Ascending aorta (tissue), 2 donors: ENCODE data around the gene CHRNE. TPM values are rescaled to one million over a fixed set of nuclear protein-coding genes. Genes with fewer than 3 reads are reported as not detected.

Source experiments
- DNase-seq, 2 donors: peaks; one replicate each; pipeline ENCODE4 v3.0.0-alpha.2; 2019; ENCODE audit warnings: low spot score in 2 of 2
- H3K27ac ChIP-seq, 2 donors: fragments of 200-600 bp; sonication (generic); one replicate each; pipeline ENCODE4 v1.5.1; 2016 to 2017; ENCODE audit warnings: mild to moderate bottlenecking in 1 of 2
- H3K27me3 ChIP-seq: fragments of 200-600 bp; sonication (generic); one replicate; pipeline ENCODE4 v1.5.1; 2017
- H3K36me3 ChIP-seq, 2 donors: fragments of 200-600 bp; sonication (generic); one replicate each; pipeline ENCODE4 v1.5.1; 2016
- H3K4me1 ChIP-seq, 2 donors: fragments of 200-600 bp; sonication (generic); one replicate each; pipeline ENCODE4 v1.5.1; 2016 to 2017; ENCODE audit warnings: mild to moderate bottlenecking in 1 of 2
- H3K4me3 ChIP-seq, 2 donors: fragments of 200-600 bp; sonication (generic); one replicate each; pipeline ENCODE4 v1.5.1; 2016 to 2017; ENCODE audit warnings: mild to moderate bottlenecking in 1 of 2
- H3K9me3 ChIP-seq, 2 donors: fragments of 200-600 bp; sonication (generic); one replicate each; pipeline ENCODE4 v1.5.1; 2016
- intact Hi-C: fragments of 100-400 bp; cut with DNase I; formaldehyde crosslinking; loops from one replicate; pipeline ENCODE4 v1.15.1; 2023
- total RNA-seq: library from RNA; depleted of rRNA; stranded (reverse); fragments of >200 nt; gene quantifications from one replicate; pipeline ENCODE4 v1.1.0, GENCODE V29; 2016
- TF ChIP-seq, protein P1 (sequence below), 3 experiments: fragments of 200-600 bp in 2 of 3; fragments of 450-650 bp in 1 of 3; sonication (generic) in 2 of 3; IDR thresholded peaks; one replicate each; pipeline ENCODE4 v1.5.1; 2016 to 2019; ENCODE audit warnings: antibody characterized with exemption in 3 of 3, mild to moderate bottlenecking in 1 of 3, moderate library complexity in 1 of 3

CHRNE gene
- total RNA-seq, 1 donor from 2014 or later: not detected

DNA sequence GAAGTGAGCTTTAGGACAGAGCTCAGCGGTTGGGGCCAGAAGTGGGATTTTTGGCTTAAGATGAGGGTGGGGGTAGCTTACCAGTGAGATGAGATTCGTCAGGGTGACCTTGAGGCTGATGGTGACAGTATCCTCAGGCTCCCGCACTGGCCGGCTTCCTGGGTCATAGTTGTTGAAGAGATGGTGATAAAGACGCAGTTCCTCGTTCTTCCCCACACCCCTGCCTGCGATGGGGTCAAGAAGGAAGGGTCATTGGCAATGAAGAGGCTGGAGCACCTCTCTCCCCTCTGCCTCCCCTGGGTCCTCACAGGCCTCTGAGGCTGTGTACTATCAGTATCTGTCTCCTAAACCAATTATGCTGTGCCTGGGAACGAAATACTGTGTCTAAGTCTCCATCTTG is 358 bp downstream of the CHRNE start:
- no peak overlapping the region for H3K4me3 ChIP-seq
- H3K9me3 ChIP-seq: no peaks in the 10 kb centered on the region
- DNase-seq: no peak
- peaks cover 3 to 5% of the 10 kb centered on the region in 2 donors for H3K4me1 ChIP-seq
- intact Hi-C loops: loop anchor here (2.0 to 5.0 kb wide), 2 partner anchors 36 to 170 kb away; partner anchors contain the start of gene MED11
- H3K27me3 ChIP-seq: peaks cover 7% of the 10 kb centered on the region
- no peaks in the 10 kb centered on the region for H3K36me3 ChIP-seq
- TF ChIP-seq, protein P1, sequence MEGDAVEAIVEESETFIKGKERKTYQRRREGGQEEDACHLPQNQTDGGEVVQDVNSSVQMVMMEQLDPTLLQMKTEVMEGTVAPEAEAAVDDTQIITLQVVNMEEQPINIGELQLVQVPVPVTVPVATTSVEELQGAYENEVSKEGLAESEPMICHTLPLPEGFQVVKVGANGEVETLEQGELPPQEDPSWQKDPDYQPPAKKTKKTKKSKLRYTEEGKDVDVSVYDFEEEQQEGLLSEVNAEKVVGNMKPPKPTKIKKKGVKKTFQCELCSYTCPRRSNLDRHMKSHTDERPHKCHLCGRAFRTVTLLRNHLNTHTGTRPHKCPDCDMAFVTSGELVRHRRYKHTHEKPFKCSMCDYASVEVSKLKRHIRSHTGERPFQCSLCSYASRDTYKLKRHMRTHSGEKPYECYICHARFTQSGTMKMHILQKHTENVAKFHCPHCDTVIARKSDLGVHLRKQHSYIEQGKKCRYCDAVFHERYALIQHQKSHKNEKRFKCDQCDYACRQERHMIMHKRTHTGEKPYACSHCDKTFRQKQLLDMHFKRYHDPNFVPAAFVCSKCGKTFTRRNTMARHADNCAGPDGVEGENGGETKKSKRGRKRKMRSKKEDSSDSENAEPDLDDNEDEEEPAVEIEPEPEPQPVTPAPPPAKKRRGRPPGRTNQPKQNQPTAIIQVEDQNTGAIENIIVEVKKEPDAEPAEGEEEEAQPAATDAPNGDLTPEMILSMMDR (IDR thresholded peaks at IDR 0.05): no peak
- H3K27ac ChIP-seq: no peak overlapping the region

DNA sequence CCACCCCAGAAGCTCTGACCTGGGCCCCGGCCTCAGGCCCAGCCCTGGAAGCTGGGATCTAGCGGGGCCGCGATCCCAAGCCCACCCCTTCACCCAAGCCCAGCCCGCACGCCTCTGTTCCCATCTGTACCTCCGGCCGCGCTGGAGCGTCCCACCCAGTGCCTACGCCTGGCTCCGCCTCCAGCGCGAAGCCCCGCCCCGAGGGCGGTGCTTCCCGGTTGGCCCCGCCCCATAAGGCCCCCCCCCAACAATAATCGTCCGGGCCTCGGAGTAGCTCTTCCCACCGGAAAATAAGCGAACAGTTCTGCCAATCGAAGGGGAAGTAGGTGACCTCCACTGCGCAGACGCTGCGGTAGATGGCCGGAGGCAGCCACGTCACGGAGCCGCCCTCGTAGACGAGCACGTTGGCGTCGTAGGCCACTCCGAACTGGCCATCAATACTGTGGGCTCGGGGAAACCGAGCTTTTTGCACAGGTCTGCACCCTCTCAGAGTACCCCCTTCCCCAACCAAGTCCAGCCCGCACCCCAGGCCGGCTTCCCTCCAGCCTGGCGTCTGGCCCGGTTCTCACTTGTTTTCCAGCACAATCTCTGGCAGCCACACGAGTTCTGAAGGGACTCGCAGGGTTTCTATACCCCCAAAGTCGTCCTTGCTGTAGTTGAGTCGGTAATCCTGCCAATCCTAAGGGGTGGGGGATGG is 1.1 kb downstream of the CHRNE start:
- Histone ChIP-seq H3K4me1 (peaks cover 3 to 5% of the 10 kb centered on the region in 2 donors), H3K4me3 (peak overlapping the region in 1 of 2 donors; percentile 31), H3K9me3 (no peaks in the 10 kb centered on the region), H3K27ac (peak overlapping the region in 1 of 2 donors; percentile 11), H3K27me3 (peaks cover 7% of the 10 kb centered on the region), H3K36me3 (peaks cover 5 to 6% of the 10 kb centered on the region in 2 donors)
- no peak for DNase-seq
- intact Hi-C loops: loop anchor here (2.0 to 5.0 kb wide), 2 partner anchors 37 to 169 kb away; partner anchors contain the start of gene MED11
- TF ChIP-seq, protein P1 (IDR thresholded peaks at IDR 0.05): no peak

DNA sequence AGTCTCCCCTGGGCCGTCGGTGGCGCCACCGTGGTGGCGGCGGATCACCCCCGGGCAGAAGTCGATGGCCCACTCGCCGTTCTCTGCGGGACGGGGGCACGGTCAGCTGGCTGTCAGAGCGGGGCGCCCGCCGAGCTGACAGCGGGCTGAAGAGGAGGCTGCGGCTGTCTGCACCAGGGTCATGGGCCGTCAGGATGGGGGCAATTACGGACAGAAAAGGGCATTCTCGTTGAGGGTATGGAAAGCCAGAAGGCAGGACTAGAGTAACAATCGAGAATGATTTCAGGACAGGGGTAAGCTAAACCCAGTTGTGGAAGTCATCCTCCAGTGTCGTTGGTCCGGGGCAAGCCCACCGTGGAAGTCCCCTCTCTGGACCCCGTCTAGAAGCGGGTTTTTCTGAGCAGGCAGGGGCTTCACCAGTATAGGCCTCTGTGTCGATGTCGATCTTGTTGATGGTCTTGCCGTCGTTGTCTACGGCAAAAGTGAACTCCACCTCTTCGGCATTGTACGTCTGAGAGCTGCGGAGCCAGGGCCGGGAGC is 1.7 kb downstream of the CHRNE start:
- intact Hi-C loops: loop anchor here (5.0 kb wide), 1 partner anchor 169 kb away; the partner anchor contains the start of gene MED11
- H3K9me3 ChIP-seq: no peaks in the 10 kb centered on the region
- DNase-seq: no peak
- TF ChIP-seq, protein P1 (IDR thresholded peaks at IDR 0.05): no peak
- H3K27me3 ChIP-seq: peaks cover 7% of the 10 kb centered on the region
- no peak overlapping the region for H3K27ac ChIP-seq
- H3K4me3 ChIP-seq: peak overlapping the region in 1 of 2 donors; percentile 65
- H3K36me3 ChIP-seq: peaks cover 11 to 12% of the 10 kb centered on the region in 2 donors
- peaks cover 3 to 5% of the 10 kb centered on the region in 2 donors for H3K4me1 ChIP-seq

DNA sequence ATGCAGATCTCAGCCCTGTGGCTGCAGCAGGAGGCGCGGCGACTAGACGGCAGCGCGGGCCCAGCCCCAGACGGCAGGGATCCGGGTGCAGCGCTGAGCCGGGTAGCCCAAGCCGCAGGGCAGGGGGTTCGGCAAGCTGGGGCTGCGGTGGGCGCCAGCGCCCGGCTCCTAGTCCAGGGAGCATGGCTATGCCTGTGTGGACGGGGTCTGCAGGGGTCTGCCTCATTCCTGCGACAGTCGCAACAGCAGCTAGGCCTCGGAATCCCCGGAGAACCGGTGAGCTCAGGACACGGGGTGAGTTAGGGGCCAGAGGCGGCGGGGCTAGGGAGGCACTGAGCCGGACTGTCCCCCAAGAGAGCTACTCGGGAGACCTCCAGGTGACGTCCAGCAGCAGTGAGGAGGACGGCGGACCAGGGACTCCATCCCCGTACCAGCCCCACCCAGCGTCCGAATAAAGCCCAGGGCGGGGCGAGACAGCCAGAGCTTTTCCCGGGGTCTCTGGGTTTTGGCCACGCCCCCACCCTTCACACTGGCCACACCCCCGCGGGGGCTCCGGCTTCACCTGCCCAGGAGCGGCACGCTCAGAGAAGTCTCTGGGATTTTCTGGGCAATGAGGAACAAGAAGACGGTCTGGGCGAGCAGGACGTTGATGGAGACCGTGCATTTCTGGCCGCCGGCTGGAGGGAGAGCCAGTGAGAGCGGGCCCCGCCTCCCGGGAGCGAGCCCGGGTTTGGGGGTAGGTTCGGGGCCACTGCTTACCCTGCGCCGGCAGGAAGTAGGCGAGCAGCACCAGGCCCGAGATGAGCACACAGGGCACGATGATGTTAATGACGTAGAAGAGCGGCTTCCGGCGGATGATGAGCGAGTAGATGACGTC is 2.4 kb downstream of the CHRNE start:
- peak in 1 of 2 donors; percentile 76 for DNase-seq
- intact Hi-C loops: loop anchor here (5.0 kb wide), 1 partner anchor 168 kb away; the partner anchor contains the start of gene MED11
- H3K27ac ChIP-seq: no peak overlapping the region
- no peaks in the 10 kb centered on the region for H3K9me3 ChIP-seq
- peak overlapping the region in 1 of 2 donors; percentile 65 for H3K4me3 ChIP-seq
- TF ChIP-seq, protein P1 (IDR thresholded peaks at IDR 0.05): no peak
- peaks cover 3 to 5% of the 10 kb centered on the region in 2 donors for H3K4me1 ChIP-seq
- peaks cover 7% of the 10 kb centered on the region for H3K27me3 ChIP-seq
- H3K36me3 ChIP-seq: peaks cover 17 to 20% of the 10 kb centered on the region in 2 donors
